ENCODE results near the gene ABCF2. TPM values are rescaled to one million over a fixed set of nuclear protein-coding genes. Genes with fewer than 3 reads are reported as not detected.

The ABCF2 gene
- total RNA-seq, 1 donor from 2014 or later: 26.3 TPM

DNA sequence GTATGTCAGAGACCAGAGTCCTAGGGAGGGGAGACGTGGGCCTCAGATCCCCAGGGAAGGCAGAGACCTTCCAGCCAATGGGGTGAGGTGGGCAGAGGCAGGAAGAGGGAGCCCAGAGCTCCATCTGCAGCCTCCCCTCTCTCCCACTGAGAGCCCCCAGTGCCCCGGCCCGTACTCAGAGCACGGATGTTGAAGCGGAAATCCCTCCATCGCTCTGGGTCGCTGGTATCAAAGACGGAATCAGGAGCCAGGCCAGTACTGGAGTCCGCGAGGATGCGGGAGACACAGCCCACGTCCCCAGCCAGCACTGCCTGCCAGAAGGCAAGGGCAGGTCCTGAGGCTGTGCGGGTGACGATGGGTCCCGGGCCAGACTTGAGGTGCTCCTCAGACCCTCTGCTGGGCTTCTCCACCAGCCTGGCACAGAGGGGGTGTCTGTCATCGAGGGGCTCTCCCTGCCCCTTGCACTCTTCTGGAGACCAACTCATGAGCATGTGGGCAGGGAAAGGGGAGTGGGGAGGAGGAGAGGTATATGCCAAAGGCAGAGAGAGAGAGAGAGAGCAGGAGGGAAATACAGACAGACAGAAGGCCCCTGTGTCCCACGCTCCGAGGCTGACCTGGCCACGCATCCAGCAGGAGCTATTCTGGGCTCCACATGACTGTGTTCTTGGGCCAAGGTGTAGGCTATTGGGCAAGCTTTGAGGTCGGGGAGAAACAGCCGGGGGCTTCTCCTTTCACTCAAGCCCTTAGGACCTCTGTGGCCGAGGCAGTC, 40.2 kb downstream of the ABCF2 start, which contains the start of gene ASB10:
Gene ASB10, minus strand, starts transcription at position 611 of the 769 bp plus-strand sequence. Its CDS starts 120 bp downstream, at position 491.
- DNase-seq (peak; percentile 51), ATAC-seq (no peak)
- intact Hi-C loops (cut with DNase I): no loop called here
- Histone ChIP-seq H3K4me3 (no peak within 1 kb of the TSS), H3K27ac (no peak within 1 kb of the TSS), H3K36me3 (no peaks in the 10 kb centered on the region), H3K27me3 (no peaks in the 10 kb centered on the region), H3K4me1 (no peaks in the 10 kb centered on the region), H3K9me3 (no peaks in the 10 kb centered on the region)
- TF ChIP-seq, protein P1, sequence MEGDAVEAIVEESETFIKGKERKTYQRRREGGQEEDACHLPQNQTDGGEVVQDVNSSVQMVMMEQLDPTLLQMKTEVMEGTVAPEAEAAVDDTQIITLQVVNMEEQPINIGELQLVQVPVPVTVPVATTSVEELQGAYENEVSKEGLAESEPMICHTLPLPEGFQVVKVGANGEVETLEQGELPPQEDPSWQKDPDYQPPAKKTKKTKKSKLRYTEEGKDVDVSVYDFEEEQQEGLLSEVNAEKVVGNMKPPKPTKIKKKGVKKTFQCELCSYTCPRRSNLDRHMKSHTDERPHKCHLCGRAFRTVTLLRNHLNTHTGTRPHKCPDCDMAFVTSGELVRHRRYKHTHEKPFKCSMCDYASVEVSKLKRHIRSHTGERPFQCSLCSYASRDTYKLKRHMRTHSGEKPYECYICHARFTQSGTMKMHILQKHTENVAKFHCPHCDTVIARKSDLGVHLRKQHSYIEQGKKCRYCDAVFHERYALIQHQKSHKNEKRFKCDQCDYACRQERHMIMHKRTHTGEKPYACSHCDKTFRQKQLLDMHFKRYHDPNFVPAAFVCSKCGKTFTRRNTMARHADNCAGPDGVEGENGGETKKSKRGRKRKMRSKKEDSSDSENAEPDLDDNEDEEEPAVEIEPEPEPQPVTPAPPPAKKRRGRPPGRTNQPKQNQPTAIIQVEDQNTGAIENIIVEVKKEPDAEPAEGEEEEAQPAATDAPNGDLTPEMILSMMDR (IDR thresholded peaks at IDR 0.05): no peak

DNA sequence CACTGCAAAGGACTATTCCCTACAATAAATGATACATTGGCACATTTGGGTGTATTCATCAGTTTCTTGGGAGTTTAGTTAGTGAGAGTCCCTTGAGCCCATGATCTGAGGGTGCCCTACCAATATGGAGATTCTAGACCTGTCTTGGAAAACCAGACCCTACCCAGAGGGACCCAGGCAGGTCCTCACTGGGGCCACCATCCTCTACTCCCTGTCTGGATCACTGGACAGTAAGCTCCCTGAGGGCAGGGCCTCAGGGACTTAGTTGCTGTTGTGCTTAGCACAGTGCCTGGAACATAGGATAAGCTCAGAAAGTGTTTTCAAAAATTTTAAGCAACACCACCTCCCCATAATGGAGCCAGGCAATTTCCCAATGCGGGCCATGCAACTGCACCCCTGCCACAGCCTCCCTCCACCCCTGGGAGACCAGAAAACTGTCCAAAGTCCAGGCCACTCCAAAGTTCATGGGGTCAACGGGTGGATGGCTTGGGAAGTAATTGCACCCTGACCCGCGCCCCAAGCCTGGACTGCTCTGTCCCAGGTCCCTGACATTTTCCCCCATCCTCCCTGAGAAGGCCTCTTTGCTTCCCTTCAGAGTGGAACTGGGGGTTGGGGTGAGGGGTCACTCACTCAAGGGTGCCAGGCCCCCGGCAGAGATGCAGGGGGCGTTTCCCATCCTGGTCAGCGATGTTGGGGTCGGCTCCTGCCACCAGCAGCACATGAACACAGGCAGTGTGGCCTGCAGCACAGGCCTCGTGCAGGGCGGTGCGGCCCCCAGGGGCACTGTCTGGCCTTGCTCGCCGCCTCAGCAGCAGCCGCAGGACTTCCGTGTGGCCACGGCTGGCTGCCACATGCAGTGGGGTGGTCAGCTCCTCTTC, 41.0 kb downstream of the ABCF2 start:
- H3K27ac ChIP-seq: no peak overlapping the region
- DNase-seq: peak; percentile 51
- TF ChIP-seq, protein P1 (IDR thresholded peaks at IDR 0.05): no peak

DNA sequence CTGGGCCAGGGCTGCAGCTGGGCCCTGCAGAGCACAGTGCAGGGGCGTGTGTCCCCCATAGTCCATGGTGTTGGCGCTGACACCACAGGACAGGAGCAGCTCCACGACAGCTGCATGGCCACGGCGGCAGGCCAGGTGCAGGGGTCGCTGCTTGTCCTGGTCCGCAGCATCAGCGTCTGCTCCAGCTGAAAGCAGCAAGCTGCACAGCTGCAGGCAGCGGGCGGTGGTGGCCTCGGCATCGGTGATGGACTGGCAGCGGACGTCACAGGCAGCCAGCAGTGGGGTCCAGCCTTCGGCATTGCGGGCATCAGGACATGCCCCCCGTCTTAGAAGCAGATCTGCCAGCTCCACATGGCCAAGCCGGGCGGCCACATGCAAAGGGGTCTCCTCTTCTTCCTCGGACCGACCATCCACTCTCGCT, 46.0 kb downstream of the ABCF2 start:
- intact Hi-C loops (cut with DNase I): no loop called here
- no peak overlapping the region for H3K4me3 ChIP-seq
- DNase-seq (peak; percentile 57), ATAC-seq (no peak)
- TF ChIP-seq, protein P1 (IDR thresholded peaks at IDR 0.05): no peak
- H3K27me3 ChIP-seq: peaks cover 10% of the 10 kb centered on the region
- no peaks in the 10 kb centered on the region for H3K36me3 ChIP-seq
- H3K4me1 ChIP-seq: no peaks in the 10 kb centered on the region
- no peaks in the 10 kb centered on the region for H3K9me3 ChIP-seq
- H3K27ac ChIP-seq: no peak overlapping the region

More for the DNA sequence above, 41.0 kb downstream of the ABCF2 start:
- no peaks in the 10 kb centered on the region for H3K9me3 ChIP-seq
- ATAC-seq: peak; percentile 6
- H3K4me3 ChIP-seq: no peak overlapping the region
- no peaks in the 10 kb centered on the region for H3K4me1 ChIP-seq
- H3K36me3 ChIP-seq: no peaks in the 10 kb centered on the region
- intact Hi-C loops (cut with DNase I): no loop called here
- H3K27me3 ChIP-seq: no peaks in the 10 kb centered on the region

DNA sequence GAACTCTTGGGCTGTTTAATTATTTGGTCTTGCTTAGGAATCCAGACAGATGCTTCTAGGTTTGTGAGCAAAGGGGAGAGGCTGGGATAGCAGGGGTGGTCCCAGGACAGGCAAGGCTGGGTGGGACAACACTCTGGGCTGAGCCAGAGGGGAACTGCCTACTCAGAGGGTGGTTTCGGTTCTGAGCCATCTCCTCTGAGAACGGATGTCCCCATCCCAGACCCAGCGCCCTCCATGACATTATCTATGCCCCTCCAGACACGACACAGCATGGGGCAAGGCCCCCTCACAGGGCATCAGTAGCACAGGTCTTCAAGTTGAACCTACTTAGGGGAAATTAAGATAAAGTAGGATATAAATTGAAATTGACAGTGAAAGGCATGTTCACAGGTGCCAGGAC, 47.1 kb downstream of the ABCF2 start:
- ATAC-seq: no peak
- Histone ChIP-seq H3K27ac (no peak overlapping the region), H3K4me3 (no peak overlapping the region), H3K4me1 (no peaks in the 10 kb centered on the region), H3K36me3 (no peaks in the 10 kb centered on the region), H3K27me3 (peaks cover 19% of the 10 kb centered on the region), H3K9me3 (no peaks in the 10 kb centered on the region)
- intact Hi-C loops (cut with DNase I): no loop called here
- TF ChIP-seq, protein P1 (IDR thresholded peaks at IDR 0.05): no peak
- DNase-seq: no peak

DNA sequence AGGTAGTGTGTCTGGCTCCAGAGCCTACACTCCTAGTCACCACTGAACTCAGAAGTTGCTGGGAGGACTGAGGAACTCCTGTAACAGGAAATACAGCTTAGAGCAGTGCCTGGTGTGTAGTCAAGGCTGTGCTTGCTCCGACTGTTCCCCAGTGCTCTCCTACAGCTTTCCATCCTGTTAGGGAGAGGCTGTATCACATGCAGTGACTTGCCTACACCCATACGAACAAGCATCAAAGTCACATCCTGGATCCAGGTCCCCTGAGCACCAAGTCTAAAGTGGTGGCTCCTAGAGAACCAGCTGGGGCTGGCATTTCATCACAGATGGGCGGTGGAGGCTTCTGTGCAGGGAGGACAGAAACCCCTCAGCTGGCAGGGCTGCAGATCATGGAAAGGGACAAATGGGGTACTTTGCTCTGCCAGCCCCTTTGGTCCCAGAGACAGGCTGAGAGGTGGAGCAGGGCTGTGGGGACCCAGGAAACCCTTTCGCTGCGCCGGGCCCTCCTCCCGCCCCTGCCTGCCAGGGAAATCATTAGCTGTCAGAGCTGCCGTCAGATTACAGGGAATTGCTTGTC, 47.6 kb downstream of the ABCF2 start:
- Histone ChIP-seq H3K27me3 (peaks cover 20% of the 10 kb centered on the region), H3K36me3 (no peaks in the 10 kb centered on the region), H3K4me3 (no peak overlapping the region), H3K27ac (no peak overlapping the region), H3K4me1 (no peaks in the 10 kb centered on the region), H3K9me3 (no peaks in the 10 kb centered on the region)
- no peak for DNase-seq
- intact Hi-C loops (cut with DNase I): no loop called here
- no peak for ATAC-seq
- TF ChIP-seq, protein P1 (IDR thresholded peaks at IDR 0.05): no peak
